HCT116 (cell line): ENCODE data around the gene PFN3. TPM values are rescaled to one million over a fixed set of nuclear protein-coding genes. Genes with fewer than 3 reads are reported as not detected.

Experiments used
- ATAC-seq: fragments of 200-7000 bp; cut with Tn5 transposase; 2 replicates; pipeline ENCODE4 v1.9.1; 2020; ENCODE audit warnings: mild to moderate bottlenecking, moderate library complexity
- BruUV-seq: library from RNA; stranded (reverse); fragments of 400-500 nt; replicated peaks from 2 replicates; lab custom pipeline; 2021; lab: Mats Ljungman, UMichigan
- CTCF ChIA-PET: fragments of 300-600 bp; sonication (Branson Sonifier 250); formaldehyde crosslinking; loops from one replicate; lab custom pipeline; 2021; ENCODE audit warnings: antibody characterized with exemption; lab: Charles Lee
- POLR2A ChIA-PET: fragments of 300-600, 350-600 bp; sonication (Branson Sonifier 250); formaldehyde crosslinking; loops from one replicate; lab custom pipeline; 2021; ENCODE audit warnings: antibody characterized with exemption; lab: Charles Lee
- RAD21 ChIA-PET, 2 experiments: fragments of 300-600 bp; sonication (Branson Sonifier 250); formaldehyde crosslinking; loops; one replicate each; lab custom pipeline; 2023; ENCODE audit warnings: low total read pairs in 2 of 2; ENCODE audit not compliant: uncharacterized antibody in 2 of 2, unreplicated experiment in 2 of 2, low non-redundant PET in 1 of 2; lab: Charles Lee
- DNase-seq: peaks from one replicate; pipeline ENCODE4 v3.0.0-alpha.2; 2010; ENCODE audit warnings: low read depth, low spot score
- H2AFZ ChIP-seq: fragments of 200-600 bp; shearing (Covaris generic), sonication (generic); 2 replicates; pipeline ENCODE4 v1.6.1; 2017; ENCODE audit warnings: low read depth, mixed run types, mixed read lengths, antibody characterized with exemption, low read length; ENCODE audit not compliant: poor library complexity, severe bottlenecking
- H3K27ac ChIP-seq: 2 replicates; pipeline ENCODE4 v1.5.1; 2012; ENCODE audit warnings: low read depth, low read length
- H3K27me3 ChIP-seq: fragments of 200-600 bp; sonication (generic); 2 replicates; pipeline ENCODE4 v1.6.1; 2016; ENCODE audit warnings: mixed run types, low read length, mixed read lengths; ENCODE audit not compliant: insufficient read depth
- H3K36me3 ChIP-seq, 2 experiments: fragments of 200-500 bp in 1 of 2; fragments of 200-600 bp in 1 of 2; sonication (Bioruptor generic) in 1 of 2; sonication (generic) in 1 of 2; 2 replicates each; pipeline versions ENCODE4 v1.5.1 to v1.6.1; 2014 to 2016; ENCODE audit warnings: low read length in 2 of 2, inconsistent platforms in 1 of 2, mixed read lengths in 1 of 2, mixed run types in 1 of 2; ENCODE audit not compliant: insufficient read depth in 2 of 2, control insufficient read depth in 1 of 2
- H3K4me1 ChIP-seq, 2 experiments: fragments of 200-600 bp in 1 of 2; sonication (generic) in 1 of 2; 2 replicates each; pipeline versions ENCODE4 v1.5.1 to v1.6.1; 2012 to 2017; ENCODE audit warnings: low read length in 2 of 2, inconsistent platforms in 1 of 2, mild to moderate bottlenecking in 1 of 2, mixed read lengths in 1 of 2, mixed run types in 1 of 2, moderate library complexity in 1 of 2; ENCODE audit not compliant: insufficient read depth in 2 of 2, control insufficient read depth in 1 of 2
- H3K4me2 ChIP-seq: fragments of 200-600 bp; sonication (generic); 2 replicates; pipeline ENCODE4 v1.6.1; 2017; ENCODE audit warnings: mixed run types, low read length, mixed read lengths
- H3K4me3 ChIP-seq, 2 experiments: fragments of 200-600 bp in 1 of 2; sonication (generic) in 1 of 2; replicated peaks in 1 of 2; 2 replicates each; pipeline ENCODE4 v1.5.1; 2011 to 2016; ENCODE audit warnings: low read length in 2 of 2, control low read depth in 1 of 2, low read depth in 1 of 2, mild to moderate bottlenecking in 1 of 2, mixed read lengths in 1 of 2, mixed run types in 1 of 2
- H3K79me2 ChIP-seq: fragments of 200-600 bp; sonication (generic); 2 replicates; pipeline ENCODE4 v1.6.1; 2017; ENCODE audit warnings: mild to moderate bottlenecking, mixed run types, low read length, moderate library complexity, mixed read lengths; ENCODE audit not compliant: insufficient read depth
- H3K9ac ChIP-seq: fragments of 200-600 bp; sonication (generic); 2 replicates; pipeline ENCODE4 v1.6.1; 2016; ENCODE audit warnings: low read length, mixed read lengths
- H3K9me2 ChIP-seq: fragments of 200-600 bp; sonication (generic), shearing (Covaris generic); 2 replicates; pipeline ENCODE4 v1.6.1; 2017; ENCODE audit warnings: mixed run types, mild to moderate bottlenecking, moderate library complexity; ENCODE audit not compliant: insufficient read depth
- H3K9me3 ChIP-seq, 2 experiments: fragments of 200-500 bp in 1 of 2; fragments of 200-600 bp in 1 of 2; sonication (Bioruptor generic) in 1 of 2; sonication (generic) in 1 of 2; 2 replicates each; pipeline ENCODE4 v1.6.1; 2014 to 2017; ENCODE audit warnings: low read length in 2 of 2, mixed read lengths in 2 of 2, inconsistent platforms in 1 of 2, low read depth in 1 of 2, mild to moderate bottlenecking in 1 of 2, mixed run types in 1 of 2, moderate library complexity in 1 of 2; ENCODE audit not compliant: control insufficient read depth in 1 of 2, insufficient read depth in 1 of 2
- H4K20me1 ChIP-seq: fragments of 200-600 bp; sonication (generic), shearing (Covaris generic); 2 replicates; pipeline ENCODE4 v1.6.1; 2017; ENCODE audit warnings: mixed run types, mild to moderate bottlenecking, moderate library complexity; ENCODE audit not compliant: insufficient read depth
- ATF3 ChIP-seq: IDR thresholded peaks from 2 replicates; pipeline ENCODE4 v1.6.1; 2012
- CBX3 ChIP-seq: IDR thresholded peaks from 2 replicates; pipeline ENCODE4 v1.6.1; 2012; ENCODE audit warnings: low read depth
- CEBPB ChIP-seq: IDR thresholded peaks from 2 replicates; pipeline ENCODE4 v1.6.1; 2012; ENCODE audit warnings: low read depth
- CTCF ChIP-seq, 3 experiments: fragments of 200-600 bp in 1 of 3; sonication (generic) in 1 of 3; IDR thresholded peaks in 2 of 3; conservative IDR thresholded peaks in 1 of 3; 2 replicates each; pipeline ENCODE4 v1.5.1; 2012 to 2017; ENCODE audit warnings: low read depth in 2 of 3, low read length in 2 of 3, antibody characterized with exemption in 1 of 3, borderline replicate concordance in 1 of 3, control low read depth in 1 of 3, mild to moderate bottlenecking in 1 of 3, mixed read lengths in 1 of 3, mixed run types in 1 of 3, moderate library complexity in 1 of 3; ENCODE audit not compliant: insufficient read depth in 1 of 3
- EGR1 ChIP-seq: IDR thresholded peaks from 2 replicates; pipeline ENCODE4 v1.6.1; 2012; ENCODE audit warnings: low read depth
- ELF1 ChIP-seq: IDR thresholded peaks from 2 replicates; pipeline ENCODE4 v1.6.1; 2012; ENCODE audit warnings: low read depth, borderline replicate concordance
- EZH2 ChIP-seq: fragments of 200-600 bp; sonication (generic); IDR thresholded peaks from 2 replicates; pipeline ENCODE4 v1.6.1; 2017; ENCODE audit warnings: antibody characterized with exemption, mixed run types
- EZH2phosphoT487 ChIP-seq: fragments of 200-600 bp; IDR thresholded peaks from 2 replicates; pipeline ENCODE4 v1.6.1; 2018; ENCODE audit warnings: antibody characterized with exemption, borderline replicate concordance
- FOSL1 ChIP-seq: IDR thresholded peaks from 2 replicates; pipeline ENCODE4 v1.6.1; 2012; ENCODE audit warnings: low read depth
- JUND ChIP-seq: IDR thresholded peaks from 2 replicates; pipeline ENCODE4 v1.6.1; 2012
- POLR2AphosphoS5 ChIP-seq: IDR thresholded peaks from 2 replicates; pipeline ENCODE4 v1.6.1; 2011; ENCODE audit warnings: mild to moderate bottlenecking, low read depth, low read length, moderate library complexity
- SIN3A ChIP-seq: IDR thresholded peaks from 2 replicates; pipeline ENCODE4 v1.6.1; 2012; ENCODE audit warnings: low read depth
- TCF7L2 ChIP-seq: IDR thresholded peaks from 2 replicates; pipeline ENCODE4 v1.7.0; 2011; ENCODE audit warnings: borderline replicate concordance, inconsistent platforms; ENCODE audit not compliant: insufficient read depth, insufficient read length; ENCODE audit errors: extremely low read depth
- ZBTB33 ChIP-seq: IDR thresholded peaks from 2 replicates; pipeline ENCODE4 v1.6.1; 2011; ENCODE audit warnings: mild to moderate bottlenecking, low read length, moderate library complexity; ENCODE audit not compliant: insufficient replicate concordance; ENCODE audit errors: extremely low read depth
- ZNF274 ChIP-seq: fragments of 200-500 bp; sonication (Bioruptor generic); IDR thresholded peaks from 2 replicates; pipeline ENCODE4 v1.6.1; 2014; ENCODE audit warnings: mild to moderate bottlenecking, low read depth, low read length, inconsistent platforms
- intact Hi-C: fragments of 100-400 bp; cut with micrococcal nuclease; formaldehyde crosslinking; loops from 2 replicates; pipeline ENCODE4 v1.10.0; 2022
- total RNA-seq: library from RNA; stranded (reverse); gene quantifications from one replicate; pipeline ENCODE4 v1.2.1, GENCODE V29; 2021; ENCODE audit not compliant: unreplicated experiment
- TF ChIP-seq, protein P1 (sequence below): IDR thresholded peaks from 2 replicates; pipeline ENCODE4 v1.6.1; 2012

Gene PFN3
- total RNA-seq, 1 experiment from 2014 or later: not detected

DNA sequence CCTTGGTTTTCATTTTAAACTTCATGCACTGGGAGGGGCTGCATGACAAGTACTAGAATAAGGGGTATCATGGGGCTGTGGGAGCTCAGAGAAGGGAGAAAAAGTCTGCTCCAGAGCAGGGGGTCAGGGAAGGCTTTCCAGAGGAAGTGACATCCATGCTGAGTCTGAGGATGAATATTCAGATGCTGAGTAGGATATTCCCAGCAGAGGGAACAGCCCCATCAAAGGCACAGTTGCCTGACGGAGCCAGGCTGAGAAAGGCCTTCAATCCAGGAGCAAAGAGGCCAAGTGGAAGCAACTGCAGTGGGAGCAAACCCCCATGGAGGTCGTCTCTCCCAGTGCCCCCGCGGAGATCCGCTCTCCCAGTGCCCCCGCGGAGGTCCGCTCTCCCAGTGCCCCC is 4.4 kb downstream of the PFN3 start (continued):
- no peak for TF ChIP-seq ZNF274
- TF ChIP-seq TCF7L2: no peak
- TF ChIP-seq EGR1: no peak
- no peak for TF ChIP-seq EZH2
- no peak for TF ChIP-seq JUND
- no peak for TF ChIP-seq ELF1
- no peak for TF ChIP-seq ATF3
- TF ChIP-seq FOSL1: no peak
- no peak for TF ChIP-seq ZBTB33

- BruUV-seq: no TSS peak
- TF ChIP-seq SIN3A (no peak), TCF7L2 (no peak), ZBTB33 (no peak), CEBPB (no peak), JUND (no peak), CBX3 (no peak), ZNF274 (no peak), CTCF (IDR thresholded peaks at IDR 0.05 in 2 of 3, conservative IDR thresholded peaks at IDR 0.05 in 1 of 3; ENCODE audit: borderline replicate concordance in 1 of 3, insufficient read depth in 1 of 3, low read depth in 2 of 3, low read length in 2 of 3) (no peak), ATF3 (no peak), EZH2 (no peak), EZH2phosphoT487 (no peak), POLR2AphosphoS5 (no peak)
- TF ChIP-seq, protein P1, sequence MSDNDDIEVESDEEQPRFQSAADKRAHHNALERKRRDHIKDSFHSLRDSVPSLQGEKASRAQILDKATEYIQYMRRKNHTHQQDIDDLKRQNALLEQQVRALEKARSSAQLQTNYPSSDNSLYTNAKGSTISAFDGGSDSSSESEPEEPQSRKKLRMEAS: no peak
- ChIA-PET CTCF (no interaction called here), POLR2A (no interaction called here), RAD21 (no interaction called here)
- Histone ChIP-seq H3K4me3 (no peak overlapping the region), H3K79me2 (no peaks in the 10 kb centered on the region), H3K4me1 (peaks cover 14 to 32% of the 10 kb centered on the region in 2 experiments), H3K9me2 (no peaks in the 10 kb centered on the region), H3K9ac (no peak overlapping the region), H3K27ac (no peak overlapping the region), H4K20me1 (no peaks in the 10 kb centered on the region), H3K9me3 (no peaks in the 10 kb centered on the region), H3K27me3 (no peaks in the 10 kb centered on the region), H2AFZ (no peak overlapping the region), H3K36me3 (no peaks in the 10 kb centered on the region), H3K4me2 (no peak overlapping the region)
- intact Hi-C loops: no loop called here
- ATAC-seq: no peak
- no peak for DNase-seq
Measured at GRCh38 chr5:177393990-177394389, 6.5 kb downstream of the PFN3 start.
